ENCODE results near the gene ZSWIM1. TPM values are rescaled to one million over a fixed set of nuclear protein-coding genes. Genes with fewer than 3 reads are reported as not detected.

ZSWIM1 gene
- total and polyA plus RNA-seq, 2 of the 8 experiments (the other 6 are each of a cell fraction or from before 2014, with no cell fraction given): 14.1 to 15.6 TPM

- POLR2A ChIA-PET (ENCODE audit: partially characterized antibody): interaction anchor here (0.5 to 9.9 kb wide), 20 partner anchors 9 to 231 kb away, joined by 3 to 178 read pairs (median 5); partner anchors contain the start of genes NEURL2, PCIF1, PLTP and SNX21
- H2AFZ ChIP-seq (ENCODE audit: low read length): peak within 1 kb of the TSS; percentile 54
- FAIRE-seq: peak; percentile 73
- peak; percentile 100 for TF ChIP-seq SP1 (IDR thresholded peaks at IDR 0.05; ENCODE audit: low read depth, low read length)
- TF ChIP-seq ZNF274 (IDR thresholded peaks at IDR 0.05; ENCODE audit: borderline replicate concordance, extremely low read depth, low read length): no peak
- no peak for TF ChIP-seq CEBPB (IDR thresholded peaks at IDR 0.05; ENCODE audit: low read depth, low read length)
- TF ChIP-seq ASH2L (IDR thresholded peaks at IDR 0.05; ENCODE audit: low read length): no peak
- peak; percentile 54; the same call in 1 of the 2 replicates for TF ChIP-seq PHF8 (conservative IDR thresholded peaks at IDR 0.05; ENCODE audit: low read depth, low read length)
- peak; percentile 79; the same call in 1 of the 2 replicates for TF ChIP-seq SP4 (IDR thresholded peaks at IDR 0.05; ENCODE audit: low read length)
- no peak for TF ChIP-seq KDM4A (IDR thresholded peaks at IDR 0.05; ENCODE audit: low read depth, low read length, severe bottlenecking)
- TF ChIP-seq CHD2 (IDR thresholded peaks at IDR 0.05; ENCODE audit: low read length): peak; percentile 98
- TF ChIP-seq GTF2F1 (IDR thresholded peaks at IDR 0.05; ENCODE audit: borderline replicate concordance, low read depth, low read length): no peak
- no peak for TF ChIP-seq JUND (IDR thresholded peaks at IDR 0.05; ENCODE audit: low read length)
- 0 out of 2 replicates have a peak, but pooled peaks have one; percentile 54 for TF ChIP-seq RBBP5 (IDR thresholded peaks at IDR 0.05; ENCODE audit: borderline replicate concordance, low read depth, low read length)
These were observed 23.7 kb upstream of the ZSWIM1 start, which contains the start of the genes ACOT8 and ZSWIM3 for GRCh38 chr20:45857114-45857881. Gene ACOT8 (minus strand): TSS chr20:45857392. CDS start chr20:45857315, 77 bp downstream. Gene ZSWIM3 (plus strand): TSS chr20:45857614. CDS start chr20:45857826, 212 bp downstream.

More at GRCh38 chr20:45857114-45857881, 23.7 kb upstream of the ZSWIM1 start, which contains the start of the genes ACOT8 and ZSWIM3:
- peak within 1 kb of the TSS; percentile 83; the same call in 1 of the 2 replicates for H2BK12ac ChIP-seq (ENCODE audit: low read depth, low read length)
- no peak within 1 kb of the TSS for H3K23ac ChIP-seq (ENCODE audit: insufficient read length)
- H3K36me3 ChIP-seq (ENCODE audit: control insufficient read depth in 2 of 4, insufficient read depth in 4 of 4, low read length in 3 of 4): peaks cover 0 to 6% (median 0%) of the 10 kb centered on the region in 4 experiments; a peak in 1 of 8 replicates
- H4K20me1 ChIP-seq (replicated peaks in 1 of 2; ENCODE audit: control insufficient read depth in 1 of 2, insufficient read depth in 2 of 2, low read length in 2 of 2): no peaks in the 10 kb centered on the region
- 0 out of 2 replicates have a peak within 1 kb of the TSS, but pooled peaks have one; percentile 23 for H2BK15ac ChIP-seq (ENCODE audit: low read length)
- H3K4me3 ChIP-seq (ENCODE audit: extremely low read depth in 1 of 4, insufficient read depth in 2 of 4, low read depth in 3 of 4, low read length in 4 of 4): peak within 1 kb of the TSS; percentile 69 to 94 (median 77)
- H3K18ac ChIP-seq (ENCODE audit: extremely low read depth, low read length): peak within 1 kb of the TSS; percentile 78
- CTCF ChIA-PET (ENCODE audit: partially characterized antibody): interaction anchor here (1.0 to 1.7 kb wide), 4 partner anchors 32 to 58 kb away, joined by 3 to 4 read pairs (median 4); no protein-coding TSS in a partner anchor
- peak within 1 kb of the TSS; percentile 49 for H4K5ac ChIP-seq (ENCODE audit: insufficient read length, low read depth, low read length)
- no peak within 1 kb of the TSS for H2AK5ac ChIP-seq (ENCODE audit: low read depth, low read length)
- peak within 1 kb of the TSS; percentile 49; the same call in 1 of the 2 replicates for H3K27ac ChIP-seq (ENCODE audit: low read depth, low read length)
- no peak within 1 kb of the TSS for H3K4ac ChIP-seq (replicated peaks; ENCODE audit: insufficient read length, low read depth, low read length)
- peaks cover 8% of the 10 kb centered on the region; the same call in 1 of the 2 replicates for H3K23me2 ChIP-seq (ENCODE audit: low read depth, low read length)
- H3K14ac ChIP-seq (ENCODE audit: insufficient read length): no peak within 1 kb of the TSS
- no peaks in the 10 kb centered on the region; the same call in 1 of the 2 replicates for H3K79me1 ChIP-seq (ENCODE audit: low read depth, low read length)
- H3K9me3 ChIP-seq (ENCODE audit: insufficient read depth in 2 of 2, low read depth in 1 of 2, low read length in 1 of 2): no peaks in the 10 kb centered on the region
- peak within 1 kb of the TSS; percentile 43 to 75 (median 52); a peak in 6 of 7 replicates for H3K9ac ChIP-seq (replicated peaks in 1 of 4; ENCODE audit: extremely low read depth in 1 of 4, low read depth in 3 of 4, low read length in 3 of 4)
- DNase-seq (ENCODE audit: low read depth in 1 of 2, low spot score in 2 of 2): peak; percentile 90 to 96
- H2BK20ac ChIP-seq (ENCODE audit: low read length): no peak within 1 kb of the TSS
- no peaks in the 10 kb centered on the region for H3K27me3 ChIP-seq (replicated peaks in 1 of 4; ENCODE audit: control insufficient read depth in 3 of 4, extremely low read depth in 1 of 4, insufficient read depth in 3 of 4, low read length in 3 of 4)
- H3K79me2 ChIP-seq (ENCODE audit: control insufficient read depth in 1 of 2, insufficient read depth in 2 of 2, low read length in 2 of 2): peaks cover 0 to 22% of the 10 kb centered on the region in 2 experiments; a peak in 2 of 4 replicates
- peaks cover 10 to 16% (median 13%) of the 10 kb centered on the region in 4 experiments for H3K4me1 ChIP-seq (replicated peaks in 1 of 4; ENCODE audit: control insufficient read depth in 3 of 4, insufficient read depth in 4 of 4, low read length in 3 of 4)
- H3K56ac ChIP-seq (replicated peaks; ENCODE audit: insufficient read length, low read depth, low read length): peak within 1 kb of the TSS; percentile 21
- no peak within 1 kb of the TSS for H2BK120ac ChIP-seq (replicated peaks; ENCODE audit: low read depth, low read length)
- 3% methylated on average over 36 of the region's 36 CpGs; no CpG with 5 or more reads in 1 of the 2 experiments for WGBS, 2 experiments (ENCODE audit: extremely low coverage in 1 of 2, insufficient coverage in 1 of 2, insufficient read length in 1 of 2, insufficient replicate concordance in 2 of 2, low coverage in 1 of 2, low lambda C conversion rate in 2 of 2, missing lambda C conversion rate in 1 of 2)
- H2BK5ac ChIP-seq (ENCODE audit: low read depth, low read length): peak within 1 kb of the TSS; percentile 89
- H3K4me2 ChIP-seq (ENCODE audit: insufficient read depth in 1 of 2, low read depth in 2 of 2, low read length in 2 of 2): peak within 1 kb of the TSS; percentile 74 to 88
- peak within 1 kb of the TSS; percentile 22 for H4K91ac ChIP-seq (replicated peaks; ENCODE audit: insufficient read length, low read length)
- H4K8ac ChIP-seq (ENCODE audit: extremely low read depth, insufficient read depth, low read length): peak within 1 kb of the TSS; percentile 75

Data from H1 (cell line).